ENCODE data around the gene NUTM2G.
"Not testable (repeated sequence)": the region's sequence is repeated elsewhere in the genome, so short reads cannot be mapped to it uniquely, and the experiment has no call there.

Gene NUTM2G

DNA sequence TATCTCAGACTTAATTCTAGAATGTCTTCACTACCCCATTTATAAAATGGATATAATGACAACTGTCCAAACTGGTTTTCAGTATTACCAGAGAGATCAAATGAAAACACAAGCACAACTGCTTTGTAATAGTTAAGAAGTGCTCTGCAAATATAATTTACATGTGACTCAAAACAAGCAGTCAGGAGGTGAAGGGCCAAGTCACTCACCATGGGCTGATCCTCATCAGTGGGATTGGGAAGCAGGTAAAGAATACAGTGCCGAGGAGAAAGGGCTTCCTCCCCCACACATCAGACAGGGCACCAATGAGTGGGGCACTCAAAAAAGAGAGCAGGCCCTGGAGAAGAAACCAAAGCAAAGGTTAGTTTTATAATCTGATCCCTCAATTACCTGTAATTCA, 20.7 kb downstream of the NUTM2G start:
- not testable (repeated sequence) for DNase-seq

DNA sequence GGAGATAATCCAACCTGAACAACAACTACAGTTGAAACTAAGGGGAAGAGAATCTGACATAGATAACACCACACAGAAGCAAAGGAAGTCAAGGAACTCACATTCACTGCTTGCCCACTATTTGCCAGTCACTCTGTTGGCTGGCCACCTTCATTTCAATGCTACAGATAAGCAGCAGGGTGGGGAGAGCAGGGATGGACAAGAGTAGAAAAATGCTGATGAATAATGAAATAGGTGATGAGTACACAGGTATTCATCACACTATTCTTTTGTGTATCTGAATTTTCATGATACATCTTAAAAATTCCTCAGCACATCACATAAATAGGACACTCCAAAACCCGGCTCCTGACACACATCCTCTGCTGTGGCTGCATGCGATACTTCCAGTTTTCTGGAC, 21.9 kb downstream of the NUTM2G start:
- DNase-seq = not testable (repeated sequence)

DNA sequence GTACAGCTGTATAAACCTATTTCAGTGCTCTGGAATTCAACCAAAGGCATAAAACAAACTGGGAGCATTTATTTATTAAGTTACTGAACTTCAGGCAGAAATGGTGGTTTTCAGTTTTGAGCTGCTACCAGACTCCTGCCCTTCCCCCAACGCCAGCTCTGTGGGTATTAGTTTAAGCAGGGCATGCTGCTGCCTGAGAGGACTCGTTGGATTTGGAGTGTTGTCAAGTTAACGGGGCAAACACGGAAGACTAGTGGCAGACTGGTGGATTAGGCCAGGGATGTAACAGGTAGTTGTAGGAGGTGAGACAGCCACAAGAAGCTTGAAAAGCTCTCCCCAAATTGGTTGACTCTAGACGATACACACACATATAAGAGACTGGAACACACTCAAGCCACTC, 38.9 kb downstream of the NUTM2G start:
- DNase-seq = not testable (repeated sequence)

DNA sequence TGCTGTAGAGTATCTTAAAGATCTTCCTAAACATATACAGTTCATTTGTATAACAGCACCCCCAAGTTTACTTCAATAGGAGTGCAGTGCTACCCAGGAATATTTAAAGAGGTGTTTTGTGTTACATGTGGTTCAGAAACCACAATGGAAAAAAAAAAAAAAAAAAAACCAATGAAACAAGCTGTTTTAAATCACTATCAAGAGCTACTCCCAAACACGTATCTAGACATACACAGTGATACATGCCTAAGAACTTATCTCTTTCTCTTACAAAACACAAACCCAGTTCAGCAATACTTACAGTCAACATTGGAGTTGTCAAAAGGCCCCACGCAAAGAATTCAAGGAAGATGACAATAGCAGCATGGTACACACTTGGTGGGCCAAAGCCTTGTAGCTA, 43.9 kb downstream of the NUTM2G start:
- not testable (repeated sequence) for DNase-seq

DNA sequence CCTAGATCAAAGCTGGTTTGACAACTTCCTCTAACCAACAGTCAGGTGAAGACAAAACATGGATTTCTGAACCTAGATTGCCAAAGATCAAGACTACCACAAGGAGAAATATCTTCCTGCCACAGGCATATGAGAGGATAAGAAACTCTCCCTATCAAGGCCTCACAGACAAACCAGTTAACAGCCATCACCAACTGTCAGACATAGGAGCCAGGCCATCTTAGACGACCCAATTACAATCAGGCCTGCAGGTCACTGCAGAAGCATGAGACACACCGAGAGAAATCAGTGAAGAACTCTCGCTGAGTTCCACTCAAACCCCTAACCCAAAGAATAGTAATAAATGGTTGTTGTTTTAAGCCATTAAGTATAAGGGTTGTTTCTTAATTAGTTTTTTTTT, 45.4 kb downstream of the NUTM2G start:
- DNase-seq = not testable (repeated sequence)

DNA sequence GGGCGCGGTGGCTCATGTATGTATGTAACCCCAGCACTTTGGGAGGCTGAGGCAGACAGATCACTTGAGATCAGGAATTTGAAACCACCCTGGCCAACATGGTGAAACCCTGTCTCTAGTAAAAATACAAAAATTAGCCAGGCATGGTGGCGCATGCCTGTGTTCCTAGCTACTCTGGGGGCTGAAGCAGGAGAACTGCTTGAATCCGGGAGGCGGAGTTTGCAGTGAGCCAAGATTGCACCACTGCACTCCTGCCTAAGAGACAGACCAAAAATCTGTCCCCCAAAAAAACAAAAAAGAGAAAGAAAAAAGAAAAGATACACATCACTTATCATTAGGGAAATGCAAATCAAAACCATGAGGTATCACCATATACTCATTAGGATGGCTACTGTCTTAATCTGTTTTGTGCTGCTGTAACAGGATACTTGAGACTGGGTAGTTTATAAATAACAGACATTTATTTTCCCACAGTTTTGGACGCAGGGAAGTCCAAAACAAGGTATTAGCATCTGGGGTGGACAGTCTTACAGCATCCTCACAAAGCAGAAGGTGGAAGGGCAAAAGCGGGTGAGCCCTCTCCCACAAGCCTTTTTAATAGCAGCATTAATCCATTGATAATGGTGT, 55.0 kb downstream of the NUTM2G start:
- not testable (repeated sequence) for DNase-seq

DNA sequence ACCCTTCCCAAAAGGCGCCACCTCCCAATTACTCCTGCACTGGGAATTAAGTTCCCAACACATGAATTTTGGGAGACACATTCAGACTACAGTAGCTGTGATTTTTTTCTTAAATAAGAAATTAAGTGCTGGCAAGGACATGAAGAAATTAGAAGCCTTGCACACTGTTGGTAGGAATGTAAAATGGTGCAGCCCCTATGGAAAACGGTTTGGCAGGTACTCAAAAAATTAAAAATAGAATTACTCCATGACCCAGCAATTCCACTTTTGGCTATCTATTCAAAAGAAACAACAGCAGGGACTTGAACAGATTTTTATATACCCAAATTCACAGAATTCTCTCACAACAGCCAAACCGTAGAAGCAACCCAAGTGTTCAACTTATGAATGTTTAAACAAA, 55.5 kb downstream of the NUTM2G start:
- not testable (repeated sequence) for DNase-seq

DNA sequence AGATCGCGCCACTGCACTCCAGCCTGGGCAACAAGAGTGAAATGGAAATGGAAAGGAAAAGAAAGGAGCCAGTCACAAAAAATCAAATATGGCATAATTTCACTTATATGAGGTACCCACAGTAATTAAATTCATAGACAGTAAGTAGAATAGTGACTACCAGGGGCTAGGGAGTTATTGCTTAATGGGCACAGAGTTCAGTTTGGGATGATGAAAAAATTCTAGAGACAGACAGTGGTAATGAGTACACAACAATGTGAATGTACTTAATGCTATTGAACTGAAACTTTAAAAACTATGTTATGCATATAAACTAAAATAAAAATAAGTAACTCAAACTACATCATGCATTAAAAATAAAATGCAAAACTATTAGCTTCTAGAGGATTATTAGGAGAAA, 56.2 kb downstream of the NUTM2G start:
- DNase-seq = not testable (repeated sequence)
